CD14-positive monocyte (primary cell): ENCODE results near the gene RELN. TPM values are rescaled to one million over a fixed set of nuclear protein-coding genes. Genes with fewer than 3 reads are reported as not detected.

ENCODE experiments used
- DNase-seq, 3 donors: peaks; one replicate each; pipeline ENCODE4 v3.0.0-alpha.2; 2011 to 2022
- H2AFZ ChIP-seq: 2 replicates; pipeline ENCODE4 v1.6.0; 2012; ENCODE audit warnings: mild to moderate bottlenecking, low read depth, low read length, inconsistent platforms; ENCODE audit not compliant: insufficient read depth, poor library complexity, severe bottlenecking
- H3K27ac ChIP-seq, 2 donors: 1 replicate in 1 of 2; 2 replicates in 1 of 2; pipeline ENCODE4 v1.5.1; 2012 to 2013; ENCODE audit warnings: low read length in 2 of 2, control low read depth in 1 of 2, inconsistent platforms in 1 of 2, low read depth in 1 of 2, mild to moderate bottlenecking in 1 of 2
- H3K27me3 ChIP-seq, 2 donors: one replicate each; pipeline versions ENCODE4 v1.6.0 to v1.6.1; 2011 to 2013; ENCODE audit warnings: low read length in 2 of 2; ENCODE audit not compliant: control insufficient read depth in 2 of 2, insufficient read depth in 2 of 2
- H3K36me3 ChIP-seq, 2 donors: replicated peaks in 1 of 2; 1 replicate in 1 of 2; 2 replicates in 1 of 2; pipeline versions ENCODE4 v1.5.1 to v1.6.1; 2012 to 2013; ENCODE audit warnings: low read length in 2 of 2, control low read depth in 1 of 2, inconsistent platforms in 1 of 2, mild to moderate bottlenecking in 1 of 2; ENCODE audit not compliant: insufficient read depth in 2 of 2, control insufficient read depth in 1 of 2
- H3K4me1 ChIP-seq, 2 donors: 1 replicate in 1 of 2; 2 replicates in 1 of 2; pipeline versions ENCODE4 v1.5.1 to v1.6.1; 2012 to 2013; ENCODE audit warnings: low read length in 2 of 2, control low read depth in 1 of 2, inconsistent platforms in 1 of 2, mild to moderate bottlenecking in 1 of 2, moderate library complexity in 1 of 2; ENCODE audit not compliant: insufficient read depth in 2 of 2, control insufficient read depth in 1 of 2
- H3K4me2 ChIP-seq: replicated peaks from 2 replicates; pipeline ENCODE3; 2012; ENCODE audit warnings: low read length, moderate library complexity, mild to moderate bottlenecking; ENCODE audit not compliant: poor library complexity, severe bottlenecking; ENCODE audit errors: extremely low read depth
- H3K4me3 ChIP-seq, 3 experiments: fragments of 200-600 bp in 1 of 3; sonication (generic) in 1 of 3; replicated peaks in 1 of 3; 1 replicate in 2 of 3; 2 replicates in 1 of 3; pipeline ENCODE4 v1.5.1; 2011 to 2013; ENCODE audit warnings: low read length in 3 of 3, mild to moderate bottlenecking in 3 of 3, control low read depth in 2 of 3, low read depth in 2 of 3, inconsistent platforms in 1 of 3, moderate library complexity in 1 of 3
- H3K79me2 ChIP-seq: 2 replicates; pipeline ENCODE4 v1.6.0; 2012; ENCODE audit warnings: mild to moderate bottlenecking, control low read depth, inconsistent platforms, low read length, moderate library complexity; ENCODE audit not compliant: insufficient read depth
- H3K9ac ChIP-seq: 2 replicates; pipeline ENCODE4 v1.6.0; 2017; ENCODE audit warnings: low read length, mild to moderate bottlenecking; ENCODE audit not compliant: insufficient read depth, poor library complexity, severe bottlenecking
- H3K9me3 ChIP-seq, 2 donors: replicated peaks in 1 of 2; 1 replicate in 1 of 2; 2 replicates in 1 of 2; pipeline versions ENCODE4 v1.5.1 to v1.6.1; 2012 to 2013; ENCODE audit warnings: low read length in 2 of 2, control low read depth in 1 of 2; ENCODE audit not compliant: control insufficient read depth in 1 of 2, insufficient read depth in 1 of 2
- H4K20me1 ChIP-seq: 2 replicates; pipeline ENCODE4 v1.6.0; 2012; ENCODE audit warnings: mild to moderate bottlenecking, low read length, control low read depth, moderate library complexity; ENCODE audit not compliant: insufficient read depth
- H3K27ac Mint-ChIP-seq, 7 donors: one replicate each; pipeline ENCODE4 v1.8.0; 2020; ENCODE audit warnings: mild to moderate bottlenecking in 7 of 7, mixed read lengths in 7 of 7, moderate library complexity in 6 of 7, inconsistent platforms in 2 of 7
- H3K27me3 Mint-ChIP-seq, 3 donors: one replicate each; pipeline ENCODE4 v1.8.0; 2021 to 2022; ENCODE audit warnings: low read depth in 3 of 3, mild to moderate bottlenecking in 3 of 3, mixed read lengths in 3 of 3, moderate library complexity in 3 of 3, inconsistent platforms in 1 of 3
- H3K36me3 Mint-ChIP-seq, 2 donors: one replicate each; pipeline ENCODE4 v1.8.0; 2020; ENCODE audit warnings: mixed read lengths in 2 of 2, inconsistent platforms in 1 of 2, mild to moderate bottlenecking in 1 of 2
- H3K4me1 Mint-ChIP-seq: one replicate; pipeline ENCODE4 v1.8.0; 2020; ENCODE audit warnings: mild to moderate bottlenecking, mixed read lengths
- H3K4me3 Mint-ChIP-seq, 2 donors: one replicate each; pipeline ENCODE4 v1.8.0; 2020; ENCODE audit warnings: mild to moderate bottlenecking in 2 of 2, mixed read lengths in 2 of 2, moderate library complexity in 1 of 2
- H3K9me3 Mint-ChIP-seq, 7 donors: one replicate each; pipeline ENCODE4 v1.8.0; 2020 to 2022; ENCODE audit warnings: mixed read lengths in 7 of 7, mild to moderate bottlenecking in 6 of 7, moderate library complexity in 6 of 7, inconsistent platforms in 2 of 7
- CTCF ChIP-seq: fragments of 200-600 bp; IDR thresholded peaks from one replicate; pipeline ENCODE4 v1.8.0; 2022; ENCODE audit warnings: antibody characterized with exemption, mild to moderate bottlenecking
- WGBS: methylation state at CpG from one replicate; pipeline ENCODE4 v1.1.5; 2013; ENCODE audit warnings: missing lambda C conversion rate; ENCODE audit not compliant: insufficient coverage; 5-methylcytosine and 5-hydroxymethylcytosine counted together
- intact Hi-C, 2 donors: fragments of 100-400 bp; cut with micrococcal nuclease; formaldehyde crosslinking; loops; one replicate each; pipeline versions ENCODE4 v1.15.0 to v1.15.1; 2023
- polyA plus RNA-seq, 3 donors: library from polyadenylated mRNA; depleted of rRNA in 1 of 3; unstranded in 2 of 3; stranded (reverse) in 1 of 3; fragments of 300-500 nt in 2 of 3; fragments of >200 nt in 1 of 3; fragmentation: Illumina TruSeq in 2 of 3; gene quantifications; 1 replicate in 2 of 3; 2 replicates in 1 of 3; pipeline ENCODE4 v1.2.3, GENCODE V29; 2012 to 2021

The RELN gene
- polyA plus RNA-seq, 3 donors, result not detected

- H3K79me2 ChIP-seq, result no peaks in the 10 kb centered on the region
- H3K4me2 ChIP-seq, result no peak overlapping the region
- H3K4me1 ChIP-seq, result no peaks in the 10 kb centered on the region
- no peaks in the 10 kb centered on the region for H3K36me3 ChIP-seq
- H3K27me3 ChIP-seq, result no peaks in the 10 kb centered on the region
- Mint-ChIP-seq H3K9me3 (peaks cover 0 to 1% (median 0%) of the 10 kb centered on the region in 7 donors), H3K36me3 (no peaks in the 10 kb centered on the region), H3K4me3 (no peak overlapping the region), H3K4me1 (no peaks in the 10 kb centered on the region), H3K27ac (no peak overlapping the region), H3K27me3 (peaks cover 0 to 2% (median 0%) of the 10 kb centered on the region in 3 donors)
- 83% methylated on average over 1 of the region's 3 CpGs for WGBS
- H2AFZ ChIP-seq, result no peak overlapping the region
- H3K4me3 ChIP-seq, result no peak overlapping the region
- no peak for DNase-seq
- H3K27ac ChIP-seq, result no peak overlapping the region
- intact Hi-C loops, result no loop called here
- TF ChIP-seq CTCF, result no peak
- H4K20me1 ChIP-seq, result no peaks in the 10 kb centered on the region
- H3K9me3 ChIP-seq, result no peaks in the 10 kb centered on the region
- H3K9ac ChIP-seq, result no peak overlapping the region
Measured at GRCh38 chr7:103637726-103638125, 351.7 kb downstream of the RELN start.

- Mint-ChIP-seq H3K36me3 (no peaks in the 10 kb centered on the region), H3K9me3 (peaks cover 0 to 1% (median 0%) of the 10 kb centered on the region in 7 donors), H3K27me3 (peaks cover 0 to 2% (median 0%) of the 10 kb centered on the region in 3 donors), H3K27ac (no peak overlapping the region), H3K4me3 (no peak overlapping the region), H3K4me1 (no peaks in the 10 kb centered on the region)
- TF ChIP-seq CTCF, result no peak
- H4K20me1 ChIP-seq, result no peaks in the 10 kb centered on the region
- H3K9ac ChIP-seq, result no peak overlapping the region
- H3K27ac ChIP-seq, result no peak overlapping the region
- no peaks in the 10 kb centered on the region for H3K4me1 ChIP-seq
- intact Hi-C loops, result no loop called here
- H3K4me3 ChIP-seq, result no peak overlapping the region
- H2AFZ ChIP-seq, result no peak overlapping the region
- H3K9me3 ChIP-seq, result no peaks in the 10 kb centered on the region
- H3K36me3 ChIP-seq, result no peaks in the 10 kb centered on the region
- no peaks in the 10 kb centered on the region for H3K79me2 ChIP-seq
- no peaks in the 10 kb centered on the region for H3K27me3 ChIP-seq
- DNase-seq, result no peak
- H3K4me2 ChIP-seq, result no peak overlapping the region
- WGBS, result no CpG with 5 or more reads among the region's 1 CpG
Measured at GRCh38 chr7:103637094-103637493, 352.4 kb downstream of the RELN start.
